Keratinocyte (primary cell): Measurements from ENCODE around the gene CUBN.

Experiments
- CTCF ChIP-seq, 3 experiments: IDR thresholded peaks in 1 of 3; conservative IDR thresholded peaks in 1 of 3; optimal IDR thresholded peaks in 1 of 3; 2 replicates in 2 of 3; 3 replicates in 1 of 3; pipeline versions ENCODE3 to v1.5.1; 2011; ENCODE audit warnings: low read length in 3 of 3, mild to moderate bottlenecking in 3 of 3, moderate library complexity in 2 of 3, control low read depth in 1 of 3, inconsistent platforms in 1 of 3; ENCODE audit not compliant: insufficient read depth in 2 of 3; ENCODE audit errors: extremely low read depth in 1 of 3
- EZH2 ChIP-seq: IDR thresholded peaks from one replicate; pipeline ENCODE4 v1.6.1; 2012; ENCODE audit warnings: inconsistent platforms, mild to moderate bottlenecking, low read length, moderate library complexity

GRCh38 chr10:17081431-17081830, 48.2 kb downstream of the CUBN start:
- TF ChIP-seq CTCF (optimal IDR thresholded peaks at IDR 0.05 in 1 of 3, IDR thresholded peaks at IDR 0.05 in 1 of 3, conservative IDR thresholded peaks at IDR 0.05 in 1 of 3; ENCODE audit: extremely low read depth in 1 of 3, insufficient read depth in 2 of 3, low read length in 3 of 3) (no peak), EZH2 (no peak)
